ENCODE data around the gene DTD1.

GRCh38 chr20:18750735-18751134 is 162.9 kb downstream of the DTD1 start:
- TF ChIP-seq, protein P1, sequence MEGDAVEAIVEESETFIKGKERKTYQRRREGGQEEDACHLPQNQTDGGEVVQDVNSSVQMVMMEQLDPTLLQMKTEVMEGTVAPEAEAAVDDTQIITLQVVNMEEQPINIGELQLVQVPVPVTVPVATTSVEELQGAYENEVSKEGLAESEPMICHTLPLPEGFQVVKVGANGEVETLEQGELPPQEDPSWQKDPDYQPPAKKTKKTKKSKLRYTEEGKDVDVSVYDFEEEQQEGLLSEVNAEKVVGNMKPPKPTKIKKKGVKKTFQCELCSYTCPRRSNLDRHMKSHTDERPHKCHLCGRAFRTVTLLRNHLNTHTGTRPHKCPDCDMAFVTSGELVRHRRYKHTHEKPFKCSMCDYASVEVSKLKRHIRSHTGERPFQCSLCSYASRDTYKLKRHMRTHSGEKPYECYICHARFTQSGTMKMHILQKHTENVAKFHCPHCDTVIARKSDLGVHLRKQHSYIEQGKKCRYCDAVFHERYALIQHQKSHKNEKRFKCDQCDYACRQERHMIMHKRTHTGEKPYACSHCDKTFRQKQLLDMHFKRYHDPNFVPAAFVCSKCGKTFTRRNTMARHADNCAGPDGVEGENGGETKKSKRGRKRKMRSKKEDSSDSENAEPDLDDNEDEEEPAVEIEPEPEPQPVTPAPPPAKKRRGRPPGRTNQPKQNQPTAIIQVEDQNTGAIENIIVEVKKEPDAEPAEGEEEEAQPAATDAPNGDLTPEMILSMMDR (IDR thresholded peaks at IDR 0.05), result no peak
- TF ChIP-seq EP300 (IDR thresholded peaks at IDR 0.05; ENCODE audit: borderline replicate concordance in 1 of 2, low read depth in 1 of 2, low read length in 1 of 2) (no peak), REST (IDR thresholded peaks at IDR 0.05; ENCODE audit: low read depth, low read length) (no peak), YY1 (IDR thresholded peaks at IDR 0.05; ENCODE audit: low read depth) (no peak), RFX5 (IDR thresholded peaks at IDR 0.05; ENCODE audit: low read length) (no peak), CHD2 (IDR thresholded peaks at IDR 0.05; ENCODE audit: low read length, partially characterized antibody) (no peak), POLR2AphosphoS5 (IDR thresholded peaks at IDR 0.05; ENCODE audit: low read depth, low read length) (no peak)
- TF ChIP-seq, protein P2, sequence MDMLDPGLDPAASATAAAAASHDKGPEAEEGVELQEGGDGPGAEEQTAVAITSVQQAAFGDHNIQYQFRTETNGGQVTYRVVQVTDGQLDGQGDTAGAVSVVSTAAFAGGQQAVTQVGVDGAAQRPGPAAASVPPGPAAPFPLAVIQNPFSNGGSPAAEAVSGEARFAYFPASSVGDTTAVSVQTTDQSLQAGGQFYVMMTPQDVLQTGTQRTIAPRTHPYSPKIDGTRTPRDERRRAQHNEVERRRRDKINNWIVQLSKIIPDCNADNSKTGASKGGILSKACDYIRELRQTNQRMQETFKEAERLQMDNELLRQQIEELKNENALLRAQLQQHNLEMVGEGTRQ (IDR thresholded peaks at IDR 0.05; ENCODE audit: borderline replicate concordance, low read depth, low read length), result no peak
